GM18909 (cell line): ENCODE data around the gene BBOX1.
"Not testable (repeated sequence)": the region's sequence is repeated elsewhere in the genome, so short reads cannot be mapped to it uniquely, and the experiment has no call there.

Experiments used
- ATAC-seq: cut with Tn5 transposase; IDR thresholded peaks from one replicate; pipeline ENCODE4 v1.9.1; 2021; ENCODE audit warnings: mild to moderate bottlenecking; ENCODE audit not compliant: unreplicated experiment, poor library complexity

The BBOX1 gene

GRCh38 chr11:27081056-27081455 is 40.4 kb downstream of the BBOX1 start:
- ATAC-seq, result no peak

- ATAC-seq, result no peak
These were observed 42.6 kb downstream of the BBOX1 start for GRCh38 chr11:27083241-27083640.

GRCh38 chr11:27083782-27084181 is 43.2 kb downstream of the BBOX1 start:
- no peak for ATAC-seq

GRCh38 chr11:27084518-27084917 is 43.9 kb downstream of the BBOX1 start:
- ATAC-seq, result no peak

- no peak for ATAC-seq
These were observed 44.5 kb downstream of the BBOX1 start for GRCh38 chr11:27085111-27085510.

- ATAC-seq, result no peak
These were observed 45.0 kb downstream of the BBOX1 start for GRCh38 chr11:27085605-27086004.

- no peak for ATAC-seq
These were observed 46.8 kb downstream of the BBOX1 start for GRCh38 chr11:27087432-27087831.

GRCh38 chr11:27088353-27088752 is 47.7 kb downstream of the BBOX1 start:
- ATAC-seq, result no peak

- no peak for ATAC-seq
These were observed 49.1 kb downstream of the BBOX1 start for GRCh38 chr11:27089746-27090145.

- not testable (repeated sequence) for ATAC-seq
These were observed 49.8 kb downstream of the BBOX1 start for GRCh38 chr11:27090357-27090948.

- no peak for ATAC-seq
These were observed 53.5 kb downstream of the BBOX1 start for GRCh38 chr11:27094120-27094519.

- ATAC-seq, result no peak
These were observed 54.4 kb downstream of the BBOX1 start for GRCh38 chr11:27095059-27095458.

- no peak for ATAC-seq
These were observed 55.3 kb downstream of the BBOX1 start for GRCh38 chr11:27095887-27096286.

GRCh38 chr11:27097551-27097950 is 56.9 kb downstream of the BBOX1 start:
- no peak for ATAC-seq

GRCh38 chr11:27100534-27100933 is 59.9 kb downstream of the BBOX1 start:
- no peak for ATAC-seq

- no peak for ATAC-seq
These were observed 66.9 kb downstream of the BBOX1 start for GRCh38 chr11:27107548-27107947.

GRCh38 chr11:27108809-27109208 is 68.2 kb downstream of the BBOX1 start:
- ATAC-seq, result no peak

- no peak for ATAC-seq
These were observed 71.3 kb downstream of the BBOX1 start for GRCh38 chr11:27111896-27112295.

GRCh38 chr11:27112946-27113345 is 72.3 kb downstream of the BBOX1 start:
- no peak for ATAC-seq

- ATAC-seq, result no peak
These were observed 74.5 kb downstream of the BBOX1 start for GRCh38 chr11:27115051-27115650.

GRCh38 chr11:27116684-27117083 is 76.1 kb downstream of the BBOX1 start:
- ATAC-seq, result no peak

GRCh38 chr11:27118371-27118770 is 77.8 kb downstream of the BBOX1 start:
- ATAC-seq, result no peak
